Fibroblast of lung (primary cell): Measurements from ENCODE around the gene NRF1. TPM values are rescaled to one million over a fixed set of nuclear protein-coding genes. Genes with fewer than 3 reads are reported as not detected.

Experiments
- DNase-seq, 2 donors: peaks; one replicate each; pipeline versions ENCODE4 v3.0.0 to v3.0.0-alpha.2; 2010; ENCODE audit warnings: low read depth in 2 of 2
- H2AFZ ChIP-seq: 2 replicates; pipeline ENCODE4 v1.5.1; 2012; ENCODE audit warnings: low read length, control low read depth, inconsistent platforms
- H3K27ac ChIP-seq: 2 replicates; pipeline ENCODE4 v1.5.1; 2011; ENCODE audit warnings: low read length, control low read depth; ENCODE audit not compliant: insufficient read depth
- H3K27me3 ChIP-seq: 2 replicates; pipeline ENCODE4 v1.5.1; 2011; ENCODE audit warnings: mild to moderate bottlenecking, low read length; ENCODE audit not compliant: control insufficient read depth, insufficient read depth
- H3K36me3 ChIP-seq: 2 replicates; pipeline ENCODE4 v1.5.1; 2011; ENCODE audit warnings: low read length; ENCODE audit not compliant: control insufficient read depth, insufficient read depth
- H3K4me1 ChIP-seq: 2 replicates; pipeline ENCODE4 v1.5.1; 2011; ENCODE audit warnings: low read length; ENCODE audit not compliant: control insufficient read depth, insufficient read depth; ENCODE audit errors: extremely low read depth
- H3K4me2 ChIP-seq: 2 replicates; pipeline ENCODE4 v1.5.1; 2011; ENCODE audit warnings: low read length, control low read depth; ENCODE audit not compliant: insufficient read depth; ENCODE audit errors: extremely low read depth
- H3K4me3 ChIP-seq, 4 experiments: fragments of 200-600 bp in 1 of 4; sonication (generic) in 1 of 4; replicated peaks in 1 of 4; 2 replicates each; pipeline ENCODE4 v1.5.1; 2011 to 2016; ENCODE audit warnings: low read length in 4 of 4, low read depth in 3 of 4, mild to moderate bottlenecking in 3 of 4, control low read depth in 2 of 4, inconsistent platforms in 1 of 4, mixed read lengths in 1 of 4; ENCODE audit not compliant: insufficient read depth in 1 of 4; ENCODE audit errors: control extremely low read depth in 1 of 4
- H3K79me2 ChIP-seq: 2 replicates; pipeline ENCODE4 v1.5.1; 2012; ENCODE audit warnings: mild to moderate bottlenecking, low read length, inconsistent platforms; ENCODE audit not compliant: control insufficient read depth, insufficient read depth
- H3K9ac ChIP-seq: 2 replicates; pipeline ENCODE4 v1.5.1; 2011; ENCODE audit warnings: mild to moderate bottlenecking, low read length, control low read depth; ENCODE audit not compliant: insufficient read depth
- H3K9me3 ChIP-seq: 2 replicates; pipeline ENCODE4 v1.5.1; 2012; ENCODE audit warnings: low read depth, low read length; ENCODE audit not compliant: control insufficient read depth, insufficient read depth
- H4K20me1 ChIP-seq: 2 replicates; pipeline ENCODE4 v1.5.1; 2011; ENCODE audit warnings: low read length; ENCODE audit not compliant: control insufficient read depth, insufficient read depth; ENCODE audit errors: extremely low read depth
- CTCF ChIP-seq, 2 donors: IDR thresholded peaks in 1 of 2; conservative IDR thresholded peaks in 1 of 2; 1 replicate in 1 of 2; 2 replicates in 1 of 2; pipeline ENCODE4 v1.5.1; 2011 to 2012; ENCODE audit warnings: low read length in 2 of 2, control low read depth in 1 of 2, inconsistent platforms in 1 of 2, low read depth in 1 of 2, mild to moderate bottlenecking in 1 of 2
- EZH2 ChIP-seq: IDR thresholded peaks from 2 replicates; pipeline ENCODE4 v1.5.1; 2012; ENCODE audit warnings: low read length, control low read depth, mild to moderate bottlenecking; ENCODE audit errors: missing control alignments
- polyA plus RNA-seq, 2 donors: library from polyadenylated mRNA; depleted of rRNA in 1 of 2; stranded (reverse) in 1 of 2; unstranded in 1 of 2; fragments of >200 nt; gene quantifications; 2 replicates each; pipeline ENCODE4 v1.2.1, GENCODE V29; 2011 to 2012; ENCODE audit warnings: missing spikeins in 1 of 2
- total RNA-seq: library from RNA; depleted of rRNA; stranded (reverse); fragments of >200 nt; gene quantifications from 2 replicates; pipeline ENCODE4 v1.2.1, GENCODE V29; 2014

Gene NRF1
- total and polyA plus RNA-seq, 2 donors (not counting 1 experiment from before 2014, with no cell fraction given) = 7.3 to 15.5 TPM

GRCh38 chr7:129678606-129679005 lies 67.1 kb downstream of the NRF1 start:
- H3K4me2 ChIP-seq = no peak overlapping the region
- TF ChIP-seq CTCF (conservative IDR thresholded peaks at IDR 0.05 in 1 of 2, IDR thresholded peaks at IDR 0.05 in 1 of 2; ENCODE audit: low read depth in 1 of 2, low read length in 2 of 2) (no peak), EZH2 (no peak)
- H3K9me3 ChIP-seq = no peaks in the 10 kb centered on the region
- no peak for DNase-seq
- H3K79me2 ChIP-seq = no peaks in the 10 kb centered on the region
- H3K36me3 ChIP-seq = no peaks in the 10 kb centered on the region
- no peak overlapping the region for H3K27ac ChIP-seq
- no peak overlapping the region for H2AFZ ChIP-seq
- H3K4me1 ChIP-seq = no peaks in the 10 kb centered on the region
- H3K9ac ChIP-seq = no peak overlapping the region
- H3K27me3 ChIP-seq = no peaks in the 10 kb centered on the region
- no peaks in the 10 kb centered on the region for H4K20me1 ChIP-seq
- no peak overlapping the region for H3K4me3 ChIP-seq

- DNase-seq = no peak
- no peaks in the 10 kb centered on the region for H4K20me1 ChIP-seq
- no peak overlapping the region for H2AFZ ChIP-seq
- no peaks in the 10 kb centered on the region for H3K4me1 ChIP-seq
- no peak overlapping the region for H3K27ac ChIP-seq
- peaks cover 1% of the 10 kb centered on the region for H3K36me3 ChIP-seq
- no peak for TF ChIP-seq CTCF (conservative IDR thresholded peaks at IDR 0.05 in 1 of 2, IDR thresholded peaks at IDR 0.05 in 1 of 2; ENCODE audit: low read depth in 1 of 2, low read length in 2 of 2)
- no peak for TF ChIP-seq EZH2
- H3K9me3 ChIP-seq = no peaks in the 10 kb centered on the region
- H3K9ac ChIP-seq = no peak overlapping the region
- no peak overlapping the region for H3K4me2 ChIP-seq
- H3K79me2 ChIP-seq = no peaks in the 10 kb centered on the region
- H3K4me3 ChIP-seq = no peak overlapping the region
- no peaks in the 10 kb centered on the region for H3K27me3 ChIP-seq
Measured at GRCh38 chr7:129680400-129680799, 68.9 kb downstream of the NRF1 start.

- H4K20me1 ChIP-seq = no peaks in the 10 kb centered on the region
- no peak overlapping the region for H3K4me3 ChIP-seq
- DNase-seq = peak in 1 of 2 donors; percentile 33
- no peaks in the 10 kb centered on the region for H3K79me2 ChIP-seq
- peaks cover 1% of the 10 kb centered on the region for H3K36me3 ChIP-seq
- H3K4me1 ChIP-seq = no peaks in the 10 kb centered on the region
- H3K27ac ChIP-seq = no peak overlapping the region
- H3K9ac ChIP-seq = no peak overlapping the region
- H3K9me3 ChIP-seq = no peaks in the 10 kb centered on the region
- H3K27me3 ChIP-seq = no peaks in the 10 kb centered on the region
- TF ChIP-seq EZH2 (no peak), CTCF (conservative IDR thresholded peaks at IDR 0.05 in 1 of 2, IDR thresholded peaks at IDR 0.05 in 1 of 2; ENCODE audit: low read depth in 1 of 2, low read length in 2 of 2) (no peak)
- no peak overlapping the region for H3K4me2 ChIP-seq
- no peak overlapping the region for H2AFZ ChIP-seq
Measured at GRCh38 chr7:129684777-129685176, 73.3 kb downstream of the NRF1 start.
